MM.1S (cell line): ENCODE data around the gene ARRDC1.

Experiments
- DNase-seq: peaks from one replicate; pipeline ENCODE4 v3.0.0-alpha.2; 2015
- H2AFZ ChIP-seq: fragments of 300-600 bp; sonication (generic); 2 replicates; pipeline ENCODE4 v1.6.0; 2016; ENCODE audit warnings: antibody characterized with exemption, low read length
- H3F3A ChIP-seq: fragments of 300-600 bp; sonication (generic); 2 replicates; pipeline ENCODE4 v1.6.1; 2016; ENCODE audit warnings: mild to moderate bottlenecking, antibody characterized with exemption, low read length, moderate library complexity, mixed read lengths; ENCODE audit not compliant: insufficient read depth
- H3K27ac ChIP-seq: fragments of 300-600 bp; sonication (generic); 2 replicates; pipeline ENCODE4 v1.5.1; 2016; ENCODE audit warnings: mild to moderate bottlenecking, low read length
- H3K27me3 ChIP-seq: fragments of 300-600 bp; sonication (generic); replicated peaks from 2 replicates; pipeline ENCODE4 v1.6.0; 2016; ENCODE audit warnings: low read length; ENCODE audit not compliant: insufficient read depth
- H3K36me3 ChIP-seq: fragments of 300-600 bp; sonication (generic); replicated peaks from 2 replicates; pipeline ENCODE4 v1.6.1; 2016; ENCODE audit warnings: mild to moderate bottlenecking, low read length, mixed read lengths; ENCODE audit not compliant: insufficient read depth
- H3K4me1 ChIP-seq: fragments of 300-600 bp; sonication (generic); 2 replicates; pipeline ENCODE4 v1.6.1; 2016; ENCODE audit warnings: low read length, mixed read lengths
- H3K4me2 ChIP-seq: fragments of 300-600 bp; sonication (generic); 2 replicates; pipeline ENCODE4 v1.6.0; 2016; ENCODE audit warnings: low read depth, low read length
- H3K4me3 ChIP-seq: fragments of 300-600 bp; sonication (generic); 2 replicates; pipeline ENCODE4 v1.5.1; 2016; ENCODE audit warnings: low read length, mixed read lengths
- H3K79me2 ChIP-seq: fragments of 300-600 bp; sonication (generic); 2 replicates; pipeline ENCODE4 v1.6.1; 2016; ENCODE audit warnings: mixed run types, low read length, mixed read lengths
- H3K9ac ChIP-seq: fragments of 300-600 bp; sonication (generic); 2 replicates; pipeline ENCODE4 v1.6.1; 2016; ENCODE audit warnings: low read length, mixed read lengths
- H3K9me2 ChIP-seq: fragments of 300-600 bp; sonication (generic); replicated peaks from 2 replicates; pipeline ENCODE4 v1.6.1; 2016; ENCODE audit warnings: mild to moderate bottlenecking, low read length, mixed read lengths; ENCODE audit not compliant: insufficient read depth
- H3K9me3 ChIP-seq: fragments of 300-600 bp; sonication (generic); replicated peaks from 2 replicates; pipeline ENCODE4 v1.6.1; 2016; ENCODE audit warnings: mild to moderate bottlenecking, low read length, mixed read lengths; ENCODE audit not compliant: insufficient read depth
- H4K20me1 ChIP-seq: fragments of 300-600 bp; sonication (generic); 2 replicates; pipeline ENCODE4 v1.6.1; 2016; ENCODE audit warnings: mild to moderate bottlenecking, low read length, moderate library complexity, mixed read lengths; ENCODE audit not compliant: insufficient read depth
- CTCF ChIP-seq: fragments of 300-600 bp; sonication (generic); IDR thresholded peaks from 2 replicates; pipeline ENCODE4 v1.5.1; 2016; ENCODE audit warnings: antibody characterized with exemption, low read length, mixed read lengths
- EZH2 ChIP-seq: fragments of 300-600 bp; sonication (generic); optimal IDR thresholded peaks from 2 replicates; pipeline ENCODE3; 2017; ENCODE audit warnings: low read depth, mild to moderate bottlenecking, antibody characterized with exemption, low read length, mixed read lengths
- EZH2phosphoT487 ChIP-seq: fragments of 300-600 bp; sonication (generic); IDR thresholded peaks from 2 replicates; pipeline ENCODE4 v1.6.1; 2018; ENCODE audit warnings: antibody characterized with exemption, low read length

Gene ARRDC1

GRCh38 chr9:137615387-137615871, 9.9 kb downstream of the ARRDC1 start:
- no peaks in the 10 kb centered on the region for H3K27me3 ChIP-seq
- no peak overlapping the region for H3K9ac ChIP-seq
- H3K79me2 ChIP-seq: peaks cover 48% of the 10 kb centered on the region
- no peak overlapping the region for H3K4me3 ChIP-seq
- TF ChIP-seq EZH2phosphoT487 (no peak), CTCF (no peak), EZH2 (no peak)
- no peak overlapping the region for H3K4me2 ChIP-seq
- H3K36me3 ChIP-seq: no peaks in the 10 kb centered on the region
- 0 out of 2 replicates have a peak, but pooled peaks cover under 1% of the 10 kb centered on the region for H4K20me1 ChIP-seq
- H3K9me2 ChIP-seq: no peaks in the 10 kb centered on the region
- no peaks in the 10 kb centered on the region for H3K9me3 ChIP-seq
- DNase-seq: no peak
- no peak overlapping the region for H2AFZ ChIP-seq
- peaks cover 9% of the 10 kb centered on the region for H3F3A ChIP-seq
- H3K27ac ChIP-seq: no peak overlapping the region
- H3K4me1 ChIP-seq: peaks cover 8% of the 10 kb centered on the region

- DNase-seq: peak; percentile 92
- Histone ChIP-seq H3K9me3 (no peaks in the 10 kb centered on the region), H4K20me1 (peaks cover 9% of the 10 kb centered on the region), H3K79me2 (peaks cover 78% of the 10 kb centered on the region), H3K4me3 (peak within 1 kb of the TSS; percentile 84), H2AFZ (peak within 1 kb of the TSS; percentile 47), H3K36me3 (0 out of 2 replicates have a peak, but pooled peaks cover 6% of the 10 kb centered on the region), H3K9me2 (no peaks in the 10 kb centered on the region), H3K4me1 (peaks cover 14% of the 10 kb centered on the region), H3K27ac (peak within 1 kb of the TSS; percentile 67), H3K27me3 (no peaks in the 10 kb centered on the region), H3K9ac (peak within 1 kb of the TSS; percentile 77), H3K4me2 (peak within 1 kb of the TSS; percentile 97), H3F3A (peaks cover 9% of the 10 kb centered on the region)
- TF ChIP-seq EZH2phosphoT487: no peak
- no peak for TF ChIP-seq EZH2
Measured at GRCh38 chr9:137618105-137619067, 12.9 kb downstream of the ARRDC1 start, which contains the start of gene EHMT1. EHMT1 (plus strand) TSS chr9:137619005; CDS start chr9:137619029, 24 bp downstream.

- no peaks in the 10 kb centered on the region for H3K9me2 ChIP-seq
- H3K36me3 ChIP-seq: 0 out of 2 replicates have a peak, but pooled peaks cover 6% of the 10 kb centered on the region
- H3F3A ChIP-seq: peaks cover 9% of the 10 kb centered on the region
- peak overlapping the region; percentile 73 for H3K9ac ChIP-seq
- H3K9me3 ChIP-seq: no peaks in the 10 kb centered on the region
- H3K4me1 ChIP-seq: peaks cover 14% of the 10 kb centered on the region
- H4K20me1 ChIP-seq: peaks cover 9% of the 10 kb centered on the region
- H2AFZ ChIP-seq: peak overlapping the region; percentile 47
- H3K4me3 ChIP-seq: peak overlapping the region; percentile 84
- peaks cover 89% of the 10 kb centered on the region for H3K79me2 ChIP-seq
- H3K27me3 ChIP-seq: no peaks in the 10 kb centered on the region
- peak; percentile 28 for DNase-seq
- TF ChIP-seq EZH2: no peak
- TF ChIP-seq CTCF: no peak
- TF ChIP-seq EZH2phosphoT487: no peak
- H3K27ac ChIP-seq: peak overlapping the region; percentile 60
- H3K4me2 ChIP-seq: peak overlapping the region; percentile 84
Measured at GRCh38 chr9:137619240-137620047, 14.0 kb downstream of the ARRDC1 start.
